ENCODE results near the gene ACOT11. TPM values are rescaled to one million over a fixed set of nuclear protein-coding genes. Genes with fewer than 3 reads are reported as not detected.
A peak's percentile ranks its signal among the peaks of the same experiment; 100 is the strongest.

ACOT11 gene
- total and polyA plus RNA-seq, 8 donors = 5.5 to 87.0 (median 19.6) TPM

DNA sequence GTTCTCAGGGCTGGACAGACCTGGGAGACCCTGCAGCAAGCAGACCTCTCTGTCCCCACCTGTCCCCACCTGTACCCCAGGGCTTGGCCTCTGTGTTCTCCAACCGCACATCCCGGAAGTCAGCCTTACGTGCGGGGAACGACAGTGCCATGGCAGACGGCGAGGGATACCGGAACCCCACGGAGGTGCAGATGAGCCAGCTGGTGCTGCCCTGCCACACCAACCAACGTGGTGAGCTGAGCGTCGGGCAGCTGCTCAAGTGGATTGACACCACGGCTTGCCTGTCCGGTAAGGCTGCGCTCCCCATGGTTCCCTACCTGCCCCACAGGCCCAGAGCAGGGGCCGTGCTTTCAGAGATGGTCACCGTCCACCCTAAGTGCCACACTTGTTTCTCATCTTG lies 36.5 kb downstream of the ACOT11 start:
- no peak for TF ChIP-seq CTCF (IDR thresholded peaks at IDR 0.05)
- TF ChIP-seq POLR2AphosphoS5 (IDR thresholded peaks at IDR 0.05) = no peak
- no peak for TF ChIP-seq POLR2A (IDR thresholded peaks at IDR 0.05)
- TF ChIP-seq EP300 (IDR thresholded peaks at IDR 0.05) = no peak
- DNase-seq = no peak
- H3K27me3 ChIP-seq = no peaks in the 10 kb centered on the region
- no peaks in the 10 kb centered on the region for H3K9me3 ChIP-seq
- 94 to 98% (median 96%) methylated on average over 9 to 17 of the region's 17 CpGs for WGBS, 5 donors
- peaks cover 15 to 45% (median 26%) of the 10 kb centered on the region in 4 donors for H3K4me1 ChIP-seq
- H3K36me3 ChIP-seq = peaks cover 0 to 30% (median 21%) of the 10 kb centered on the region in 4 donors
- H3K27ac ChIP-seq = peak overlapping the region in 1 of 5 donors; percentile 89
- no peak overlapping the region for H3K4me3 ChIP-seq
- intact Hi-C loops (cut with DNase I; ENCODE audit: low total_unique reads) = no loop called here

- Histone ChIP-seq H3K9me3 (no peaks in the 10 kb centered on the region), H3K27ac (peak overlapping the region in 1 of 5 donors; percentile 89), H3K36me3 (peaks cover 0 to 39% (median 24%) of the 10 kb centered on the region in 4 donors), H3K4me3 (no peak overlapping the region), H3K4me1 (peaks cover 14 to 38% (median 21%) of the 10 kb centered on the region in 4 donors), H3K27me3 (no peaks in the 10 kb centered on the region)
- TF ChIP-seq POLR2AphosphoS5 (IDR thresholded peaks at IDR 0.05) = no peak
- TF ChIP-seq POLR2A (IDR thresholded peaks at IDR 0.05) = no peak
- TF ChIP-seq CTCF (IDR thresholded peaks at IDR 0.05) = no peak
- TF ChIP-seq EP300 (IDR thresholded peaks at IDR 0.05) = no peak
- intact Hi-C loops (cut with DNase I; ENCODE audit: low total_unique reads) = no loop called here
- no peak for DNase-seq
- 91 to 95% (median 93%) methylated on average over 15 of the region's 15 CpGs for WGBS, 5 donors
Observed at GRCh38 chr1:54585181-54586066, 37.4 kb downstream of the ACOT11 start.

GRCh38 chr1:54588377-54588776 lies 40.3 kb downstream of the ACOT11 start:
- TF ChIP-seq POLR2A (IDR thresholded peaks at IDR 0.05) = no peak
- TF ChIP-seq EP300 (IDR thresholded peaks at IDR 0.05) = no peak
- TF ChIP-seq CTCF (IDR thresholded peaks at IDR 0.05) = no peak
- TF ChIP-seq POLR2AphosphoS5 (IDR thresholded peaks at IDR 0.05) = no peak
- no peak for DNase-seq
- Histone ChIP-seq H3K9me3 (no peaks in the 10 kb centered on the region), H3K36me3 (peaks cover 0 to 51% (median 27%) of the 10 kb centered on the region in 4 donors), H3K4me1 (peaks cover 0 to 8% (median 0%) of the 10 kb centered on the region in 4 donors), H3K27me3 (no peaks in the 10 kb centered on the region), H3K4me3 (no peak overlapping the region), H3K27ac (no peak overlapping the region)
- intact Hi-C loops (cut with DNase I; ENCODE audit: low total_unique reads) = no loop called here
- 63 to 90% (median 76%) methylated on average over 2 of the region's 2 CpGs for WGBS, 5 donors

DNA sequence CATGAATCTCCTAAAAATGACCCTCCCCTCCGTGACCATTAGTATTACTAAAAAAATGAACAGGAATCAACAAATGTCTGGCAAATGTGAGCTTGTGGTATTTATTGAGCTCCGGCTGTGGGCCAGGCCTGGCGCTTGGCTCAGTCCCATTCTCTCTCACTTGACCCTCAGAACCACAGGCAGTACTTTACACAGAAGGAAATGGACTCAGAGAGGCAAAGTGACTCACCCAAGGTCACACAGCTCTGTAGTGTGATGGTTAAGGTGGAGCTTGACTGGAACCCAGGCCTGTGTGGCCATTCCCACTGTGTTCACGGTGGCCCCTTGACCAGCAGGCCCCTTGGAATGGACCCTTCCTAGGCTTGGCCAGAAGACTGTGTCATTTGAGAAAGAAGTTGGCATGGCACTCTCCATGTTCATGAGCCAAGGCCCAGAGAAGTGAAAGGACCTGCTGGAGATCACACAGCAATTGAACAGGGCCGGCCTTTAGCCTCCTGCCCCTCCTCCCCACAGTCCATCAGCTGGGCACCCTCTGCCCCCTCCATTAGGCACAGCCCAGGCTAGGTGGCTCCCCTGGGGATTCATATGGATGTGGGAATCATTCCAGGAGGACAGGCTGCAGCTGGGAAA lies 43.2 kb downstream of the ACOT11 start:
- TF ChIP-seq POLR2A (IDR thresholded peaks at IDR 0.05) (no peak), POLR2AphosphoS5 (IDR thresholded peaks at IDR 0.05) (no peak), EP300 (IDR thresholded peaks at IDR 0.05) (no peak)
- 90 to 97% (median 94%) methylated on average over 5 of the region's 5 CpGs for WGBS, 5 donors
- Histone ChIP-seq H3K27me3 (no peaks in the 10 kb centered on the region), H3K36me3 (peaks cover 12 to 71% (median 44%) of the 10 kb centered on the region in 4 donors), H3K9me3 (no peaks in the 10 kb centered on the region), H3K4me3 (no peak overlapping the region), H3K27ac (no peak overlapping the region), H3K4me1 (no peaks in the 10 kb centered on the region)
- intact Hi-C loops (cut with DNase I; ENCODE audit: low total_unique reads) = no loop called here
- no peak for DNase-seq
